RWPE2 (cell line): ENCODE data around the gene CLEC9A.

Experiments
- ATAC-seq: fragments of 200-7000 bp; cut with Tn5 transposase; 3 replicates; pipeline ENCODE4 v1.9.1; 2021; ENCODE audit warnings: low read depth
- DNase-seq: peaks from one replicate; pipeline ENCODE4 v3.0.0-alpha.2; 2020; ENCODE audit warnings: low spot score
- H3K27ac ChIP-seq: fragments of 450-650 bp; 2 replicates; pipeline ENCODE4 v1.5.1; 2017; ENCODE audit warnings: mild to moderate bottlenecking; ENCODE audit not compliant: poor library complexity, severe bottlenecking
- H3K27me3 ChIP-seq: fragments of 250-450 bp; sonication (Bioruptor Pico); 2 replicates; pipeline ENCODE4 v1.5.1; 2021; ENCODE audit warnings: mild to moderate bottlenecking, moderate library complexity; ENCODE audit not compliant: insufficient read depth, poor library complexity, severe bottlenecking
- H3K36me3 ChIP-seq: fragments of 250-450 bp; sonication (Bioruptor Pico); 2 replicates; pipeline ENCODE4 v1.5.1; 2020; ENCODE audit warnings: low read depth, mild to moderate bottlenecking, moderate library complexity
- H3K4me1 ChIP-seq: fragments of 250-450 bp; sonication (Bioruptor Pico); 2 replicates; pipeline ENCODE4 v1.5.1; 2021; ENCODE audit warnings: mild to moderate bottlenecking, moderate library complexity; ENCODE audit not compliant: insufficient read depth, poor library complexity, severe bottlenecking
- H3K4me3 ChIP-seq: fragments of 250-450 bp; sonication (Bioruptor Pico); 2 replicates; pipeline ENCODE4 v1.5.1; 2021; ENCODE audit warnings: mild to moderate bottlenecking, moderate library complexity; ENCODE audit not compliant: severe bottlenecking
- H3K9me3 ChIP-seq: fragments of 250-450 bp; sonication (Bioruptor Pico); 2 replicates; pipeline ENCODE4 v1.5.1; 2021; ENCODE audit warnings: mild to moderate bottlenecking, moderate library complexity; ENCODE audit not compliant: severe bottlenecking
- TF ChIP-seq, protein P1 (sequence below): fragments of 450-650 bp; IDR thresholded peaks from one replicate; pipeline ENCODE4 v1.5.1; 2017; ENCODE audit warnings: mild to moderate bottlenecking, moderate library complexity; ENCODE audit not compliant: poor library complexity, severe bottlenecking

CLEC9A gene

DNA sequence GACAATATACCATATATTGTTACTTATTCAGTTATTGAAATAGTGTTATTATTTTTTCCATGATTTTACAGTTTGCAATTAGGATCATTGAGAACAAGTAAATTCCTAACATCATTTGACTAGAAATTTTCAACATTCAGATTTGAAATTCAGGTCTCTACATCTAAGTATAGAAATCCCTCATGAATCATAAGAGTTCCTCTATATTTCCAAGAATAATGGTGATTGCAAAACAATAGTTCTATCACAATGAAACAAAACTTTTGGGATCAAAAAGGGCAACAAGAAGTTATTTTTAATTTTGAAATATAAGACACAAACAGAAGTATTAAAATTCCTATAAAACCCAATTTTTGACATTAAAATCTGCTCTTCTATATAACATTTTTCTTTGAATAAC is 57.5 kb downstream of the CLEC9A start:
- Histone ChIP-seq H3K9me3 (no peaks in the 10 kb centered on the region), H3K27me3 (no peaks in the 10 kb centered on the region), H3K4me3 (no peak overlapping the region), H3K4me1 (no peaks in the 10 kb centered on the region), H3K27ac (no peak overlapping the region), H3K36me3 (no peaks in the 10 kb centered on the region)
- no peak for DNase-seq
- TF ChIP-seq, protein P1, sequence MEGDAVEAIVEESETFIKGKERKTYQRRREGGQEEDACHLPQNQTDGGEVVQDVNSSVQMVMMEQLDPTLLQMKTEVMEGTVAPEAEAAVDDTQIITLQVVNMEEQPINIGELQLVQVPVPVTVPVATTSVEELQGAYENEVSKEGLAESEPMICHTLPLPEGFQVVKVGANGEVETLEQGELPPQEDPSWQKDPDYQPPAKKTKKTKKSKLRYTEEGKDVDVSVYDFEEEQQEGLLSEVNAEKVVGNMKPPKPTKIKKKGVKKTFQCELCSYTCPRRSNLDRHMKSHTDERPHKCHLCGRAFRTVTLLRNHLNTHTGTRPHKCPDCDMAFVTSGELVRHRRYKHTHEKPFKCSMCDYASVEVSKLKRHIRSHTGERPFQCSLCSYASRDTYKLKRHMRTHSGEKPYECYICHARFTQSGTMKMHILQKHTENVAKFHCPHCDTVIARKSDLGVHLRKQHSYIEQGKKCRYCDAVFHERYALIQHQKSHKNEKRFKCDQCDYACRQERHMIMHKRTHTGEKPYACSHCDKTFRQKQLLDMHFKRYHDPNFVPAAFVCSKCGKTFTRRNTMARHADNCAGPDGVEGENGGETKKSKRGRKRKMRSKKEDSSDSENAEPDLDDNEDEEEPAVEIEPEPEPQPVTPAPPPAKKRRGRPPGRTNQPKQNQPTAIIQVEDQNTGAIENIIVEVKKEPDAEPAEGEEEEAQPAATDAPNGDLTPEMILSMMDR: no peak
- no peak for ATAC-seq

DNA sequence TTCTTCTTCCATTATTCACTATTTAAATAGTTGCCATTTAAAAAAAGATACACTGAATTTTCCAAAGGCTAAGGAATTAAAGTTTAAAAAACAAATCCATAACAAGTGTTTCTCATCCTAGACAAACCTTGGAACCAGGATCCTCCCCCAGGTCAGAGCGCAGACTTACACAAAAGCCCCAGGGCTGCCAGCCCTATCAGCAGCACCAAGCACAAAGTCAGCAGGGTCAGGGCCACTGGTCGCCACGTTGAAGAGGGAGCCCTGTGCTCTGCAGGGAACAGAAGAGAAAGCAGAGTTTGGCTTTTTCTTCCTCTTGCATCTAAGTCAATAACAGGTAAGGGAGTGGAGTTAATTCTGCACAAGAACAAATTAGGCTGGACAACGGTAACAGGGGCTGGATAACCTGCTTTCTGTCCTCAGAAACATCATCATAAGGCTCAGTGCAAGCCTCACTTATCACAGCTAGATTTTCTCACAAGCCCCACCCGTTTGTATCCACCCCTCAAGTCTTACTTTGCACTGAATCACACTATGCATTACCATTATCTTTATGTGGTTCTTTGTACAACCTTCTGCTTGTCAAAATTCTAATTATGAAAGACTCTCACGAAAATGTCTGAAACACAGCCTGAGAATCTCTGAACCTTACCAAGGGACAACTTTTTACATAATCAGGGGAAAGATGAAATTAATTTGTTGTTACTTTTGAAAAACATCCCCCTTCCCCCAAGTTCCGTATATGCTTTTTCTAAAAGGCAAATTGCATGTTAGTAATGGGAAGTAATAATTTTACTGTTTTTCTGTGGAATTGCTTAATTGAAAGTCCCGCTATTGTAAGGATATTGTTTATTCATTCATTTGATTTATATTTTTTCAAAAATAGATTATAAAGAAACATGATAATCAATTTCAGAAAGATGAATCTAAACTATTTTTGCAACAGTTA is 58.7 kb downstream of the CLEC9A start:
- Histone ChIP-seq H3K27ac (no peak overlapping the region), H3K4me1 (no peaks in the 10 kb centered on the region), H3K9me3 (no peaks in the 10 kb centered on the region), H3K36me3 (no peaks in the 10 kb centered on the region), H3K27me3 (no peaks in the 10 kb centered on the region), H3K4me3 (no peak overlapping the region)
- no peak for ATAC-seq
- TF ChIP-seq, protein P1: no peak
- no peak for DNase-seq

DNA sequence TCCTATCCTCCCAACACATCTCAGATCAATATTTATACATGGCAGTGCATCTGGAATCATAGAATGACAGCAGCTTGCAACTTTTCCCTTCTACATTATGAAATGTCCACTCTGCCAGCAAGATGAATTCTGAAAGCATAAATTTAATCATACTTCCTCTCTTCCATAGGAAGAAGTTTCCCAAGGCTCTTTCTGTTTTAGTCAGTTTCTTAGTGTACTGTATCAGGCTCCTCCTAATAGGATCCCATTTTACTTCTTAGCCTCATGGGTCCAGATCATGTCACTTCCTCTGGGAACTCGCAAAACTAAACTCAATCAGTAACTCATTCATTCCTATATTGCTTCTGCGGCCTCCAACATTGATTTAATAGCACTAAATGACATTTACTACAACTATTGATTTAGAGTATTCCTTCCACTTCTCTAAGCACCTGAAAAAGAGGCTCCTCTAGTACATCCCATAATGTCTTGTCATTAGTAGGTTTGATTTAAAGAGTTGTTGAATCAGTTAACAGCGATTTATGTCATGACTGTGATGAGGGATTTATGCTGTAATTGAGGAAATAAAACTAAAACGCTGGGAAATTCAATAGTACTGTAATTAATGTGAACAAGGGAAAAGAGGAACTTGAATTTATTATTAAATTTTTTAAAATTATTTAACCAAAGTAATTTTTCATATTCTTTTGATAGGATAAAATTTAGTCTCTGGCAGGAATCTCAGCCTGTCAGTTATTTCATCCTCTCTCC is 64.3 kb downstream of the CLEC9A start:
- no peaks in the 10 kb centered on the region for H3K4me1 ChIP-seq
- H3K9me3 ChIP-seq: no peaks in the 10 kb centered on the region
- no peak overlapping the region for H3K27ac ChIP-seq
- H3K4me3 ChIP-seq: no peak overlapping the region
- H3K36me3 ChIP-seq: no peaks in the 10 kb centered on the region
- no peak for DNase-seq
- ATAC-seq: no peak
- H3K27me3 ChIP-seq: no peaks in the 10 kb centered on the region
- TF ChIP-seq, protein P1: no peak

DNA sequence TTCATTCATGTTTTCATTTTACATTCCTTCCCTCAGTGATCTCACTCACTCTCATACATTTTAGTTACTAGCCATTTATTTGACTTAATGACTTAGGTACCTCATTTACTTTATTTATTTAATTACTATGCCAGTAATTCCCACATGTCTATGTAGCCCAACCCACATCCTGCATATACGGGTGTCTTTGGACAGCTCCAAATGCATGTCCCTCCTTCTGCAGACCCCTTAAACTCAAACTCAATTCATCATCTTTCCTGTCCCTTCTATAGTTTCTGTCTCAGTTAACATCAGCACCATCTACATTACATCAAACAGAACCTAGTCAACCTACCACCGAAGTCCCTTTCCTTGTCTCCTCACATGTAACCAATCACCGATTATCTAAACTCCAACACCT is 65.5 kb downstream of the CLEC9A start:
- no peak for ATAC-seq

More for the DNA sequence above, 65.5 kb downstream of the CLEC9A start:
- Histone ChIP-seq H3K4me3 (no peak overlapping the region), H3K27ac (no peak overlapping the region), H3K36me3 (no peaks in the 10 kb centered on the region), H3K9me3 (no peaks in the 10 kb centered on the region), H3K27me3 (no peaks in the 10 kb centered on the region), H3K4me1 (no peaks in the 10 kb centered on the region)
- DNase-seq: no peak
- TF ChIP-seq, protein P1: no peak
